ENCODE measurements around the gene IL1RAPL2. TPM values are rescaled to one million over a fixed set of nuclear protein-coding genes. Genes with fewer than 3 reads are reported as not detected.

The IL1RAPL2 gene
- polyA plus RNA-seq, 3 donors: not detected

DNA sequence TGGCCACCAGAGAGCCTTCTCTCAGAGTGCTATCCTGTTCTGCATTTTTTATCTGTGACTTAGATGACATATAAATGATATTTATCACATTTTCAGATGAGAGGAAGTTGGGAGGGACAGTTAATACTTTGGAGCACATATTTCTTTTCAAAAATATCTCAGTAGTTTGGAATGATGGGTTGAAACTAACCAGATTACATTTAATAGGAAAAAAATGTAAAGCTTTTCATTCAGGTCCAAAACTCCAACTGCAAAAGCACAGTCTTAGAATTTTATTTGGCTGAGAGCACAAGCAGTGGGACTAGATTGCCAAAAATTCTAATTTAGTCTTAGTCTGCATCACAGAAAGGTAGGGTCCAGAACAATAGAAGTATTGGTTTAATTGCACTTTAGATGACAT lies 902.7 kb downstream of the IL1RAPL2 start:
- intact Hi-C loops (cut with micrococcal nuclease): no loop called here
- Histone ChIP-seq H3K27ac (ENCODE audit: low read depth in 1 of 2, low read length in 2 of 2) (no peak overlapping the region), H3K27me3 (ENCODE audit: control insufficient read depth in 2 of 2, insufficient read depth in 2 of 2, low read length in 2 of 2) (no peaks in the 10 kb centered on the region), H3K4me2 (replicated peaks; ENCODE audit: extremely low read depth, low read length, poor library complexity, severe bottlenecking) (no peak overlapping the region), H2AFZ (ENCODE audit: insufficient read depth, low read depth, low read length, poor library complexity, severe bottlenecking) (no peak overlapping the region), H3K9ac (ENCODE audit: insufficient read depth, low read length, poor library complexity, severe bottlenecking) (no peak overlapping the region), H3K4me1 (ENCODE audit: control insufficient read depth in 1 of 2, insufficient read depth in 2 of 2, low read length in 2 of 2) (no peaks in the 10 kb centered on the region), H3K79me2 (ENCODE audit: insufficient read depth, low read length) (no peaks in the 10 kb centered on the region), H3K36me3 (replicated peaks in 1 of 2; ENCODE audit: control insufficient read depth in 1 of 2, insufficient read depth in 2 of 2, low read length in 2 of 2) (no peaks in the 10 kb centered on the region), H4K20me1 (ENCODE audit: insufficient read depth, low read length) (no peaks in the 10 kb centered on the region), H3K9me3 (replicated peaks in 1 of 2; ENCODE audit: control insufficient read depth in 1 of 2, insufficient read depth in 1 of 2, low read length in 2 of 2) (no peaks in the 10 kb centered on the region), H3K4me3 (replicated peaks in 1 of 3; ENCODE audit: low read depth in 2 of 3, low read length in 3 of 3) (no peak overlapping the region)
- Mint-ChIP-seq H3K27me3 (ENCODE audit: low read depth in 3 of 3) (no peaks in the 10 kb centered on the region), H3K9me3 (no peaks in the 10 kb centered on the region), H3K27ac (no peak overlapping the region), H3K4me1 (no peaks in the 10 kb centered on the region), H3K4me3 (no peak overlapping the region), H3K36me3 (no peaks in the 10 kb centered on the region)
- no peak for TF ChIP-seq CTCF (IDR thresholded peaks at IDR 0.05)
- DNase-seq: no peak

DNA sequence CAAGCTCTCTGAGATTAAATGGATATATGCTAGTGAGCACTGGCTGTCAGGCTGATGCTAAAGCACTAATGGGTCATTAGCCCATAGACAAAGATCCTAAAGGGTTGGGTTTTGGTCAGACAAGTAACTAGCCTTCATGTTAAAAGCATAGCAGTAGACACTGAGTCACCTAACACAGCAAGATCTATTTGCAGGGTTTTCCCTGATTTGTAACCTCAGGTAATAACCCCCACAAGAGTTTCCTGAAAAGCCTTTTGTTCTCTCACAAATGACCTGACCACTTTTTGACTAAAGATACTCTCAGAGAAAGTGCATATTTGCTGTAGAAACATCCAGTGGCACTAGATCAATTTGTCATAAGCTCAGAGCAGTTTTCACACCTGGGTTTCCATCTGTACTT lies 905.6 kb downstream of the IL1RAPL2 start:
- no peak for DNase-seq
- Histone ChIP-seq H3K27ac (ENCODE audit: low read depth in 1 of 2, low read length in 2 of 2) (no peak overlapping the region), H3K9ac (ENCODE audit: insufficient read depth, low read length, poor library complexity, severe bottlenecking) (no peak overlapping the region), H4K20me1 (ENCODE audit: insufficient read depth, low read length) (no peaks in the 10 kb centered on the region), H3K9me3 (replicated peaks in 1 of 2; ENCODE audit: control insufficient read depth in 1 of 2, insufficient read depth in 1 of 2, low read length in 2 of 2) (no peaks in the 10 kb centered on the region), H3K27me3 (ENCODE audit: control insufficient read depth in 2 of 2, insufficient read depth in 2 of 2, low read length in 2 of 2) (no peaks in the 10 kb centered on the region), H3K79me2 (ENCODE audit: insufficient read depth, low read length) (no peaks in the 10 kb centered on the region), H2AFZ (ENCODE audit: insufficient read depth, low read depth, low read length, poor library complexity, severe bottlenecking) (no peak overlapping the region), H3K4me1 (ENCODE audit: control insufficient read depth in 1 of 2, insufficient read depth in 2 of 2, low read length in 2 of 2) (no peaks in the 10 kb centered on the region), H3K36me3 (replicated peaks in 1 of 2; ENCODE audit: control insufficient read depth in 1 of 2, insufficient read depth in 2 of 2, low read length in 2 of 2) (no peaks in the 10 kb centered on the region), H3K4me2 (replicated peaks; ENCODE audit: extremely low read depth, low read length, poor library complexity, severe bottlenecking) (no peak overlapping the region), H3K4me3 (replicated peaks in 1 of 3; ENCODE audit: low read depth in 2 of 3, low read length in 3 of 3) (no peak overlapping the region)
- H3K36me3 Mint-ChIP-seq: no peaks in the 10 kb centered on the region
- no peaks in the 10 kb centered on the region for H3K9me3 Mint-ChIP-seq
- no peak for TF ChIP-seq CTCF (IDR thresholded peaks at IDR 0.05)
- no peak overlapping the region for H3K4me3 Mint-ChIP-seq
- H3K27ac Mint-ChIP-seq: no peak overlapping the region
- H3K27me3 Mint-ChIP-seq (ENCODE audit: low read depth in 3 of 3): no peaks in the 10 kb centered on the region
- no peaks in the 10 kb centered on the region for H3K4me1 Mint-ChIP-seq
- intact Hi-C loops (cut with micrococcal nuclease): no loop called here
